Stimulated activated CD4-positive, alpha-beta T cell treated with anti-CD3 and anti-CD28 coated beads, Interleukin-1b, Interleukin-23, amount 100 ng/mL, for 24 hours (primary cell): ENCODE data around the gene QRSL1.
"Not testable (repeated sequence)": the region's sequence is repeated elsewhere in the genome, so short reads cannot be mapped to it uniquely, and the experiment has no call there.

Experiments used
- DNase-seq, 4 experiments: peaks; one replicate each; pipeline ENCODE4 v3.0.0-alpha.2; 2020; ENCODE audit warnings: low read depth in 4 of 4, low spot score in 1 of 4

QRSL1 gene

DNA sequence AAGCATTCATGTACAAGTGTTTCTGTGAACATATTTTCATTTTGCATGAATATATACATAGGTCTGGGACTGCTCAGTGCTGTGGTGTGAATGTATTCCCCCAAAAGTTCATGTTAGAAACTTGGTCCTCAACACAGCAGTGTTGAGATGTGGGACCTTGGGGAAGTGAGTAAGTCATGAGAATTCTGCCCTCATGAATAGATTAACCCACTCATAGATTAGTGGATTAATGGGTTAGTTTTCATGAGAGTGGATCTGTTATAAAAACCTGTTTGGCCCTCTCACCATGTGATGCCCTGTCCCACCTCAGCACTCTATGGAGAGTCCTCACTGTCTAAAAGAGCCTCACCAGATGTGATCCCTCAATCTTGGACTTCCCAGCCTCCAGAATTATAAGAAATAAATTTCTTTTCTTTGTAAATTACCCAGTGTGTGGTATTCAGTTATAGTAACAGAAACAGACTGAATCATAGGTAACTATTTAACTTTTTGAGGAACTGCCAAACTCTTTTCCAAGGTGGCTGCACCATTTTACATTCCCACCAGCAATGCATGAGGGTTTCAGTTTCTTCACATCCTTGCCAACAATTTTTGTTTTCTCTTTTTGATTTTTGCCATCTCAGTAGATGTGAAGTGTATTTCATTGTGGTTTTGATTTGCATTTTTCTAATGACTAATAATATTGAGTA lies 45.3 kb downstream of the QRSL1 start:
- DNase-seq = no peak

- DNase-seq = no peak
Observed at GRCh38 chr6:106677282-106677681, 47.9 kb downstream of the QRSL1 start.

DNA sequence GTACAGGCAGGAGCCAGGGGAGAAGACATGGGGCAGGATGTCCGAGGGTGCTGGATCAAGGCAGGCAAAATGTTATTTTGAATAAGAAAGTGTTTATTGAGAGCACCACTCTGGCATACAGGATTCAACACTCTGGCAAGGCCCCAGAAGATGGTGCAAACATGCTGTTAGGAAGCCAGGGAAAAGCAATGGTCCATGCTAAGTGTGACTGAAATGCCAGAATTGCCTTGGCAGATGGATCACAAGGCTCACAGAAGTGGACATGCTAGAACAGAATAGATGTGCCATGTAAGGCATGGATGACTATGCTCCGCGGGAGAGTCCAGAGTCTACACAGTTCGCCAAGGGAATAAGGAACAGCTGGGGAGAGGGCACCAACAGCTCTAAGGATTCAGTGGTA lies 54.6 kb downstream of the QRSL1 start:
- no peak for DNase-seq

DNA sequence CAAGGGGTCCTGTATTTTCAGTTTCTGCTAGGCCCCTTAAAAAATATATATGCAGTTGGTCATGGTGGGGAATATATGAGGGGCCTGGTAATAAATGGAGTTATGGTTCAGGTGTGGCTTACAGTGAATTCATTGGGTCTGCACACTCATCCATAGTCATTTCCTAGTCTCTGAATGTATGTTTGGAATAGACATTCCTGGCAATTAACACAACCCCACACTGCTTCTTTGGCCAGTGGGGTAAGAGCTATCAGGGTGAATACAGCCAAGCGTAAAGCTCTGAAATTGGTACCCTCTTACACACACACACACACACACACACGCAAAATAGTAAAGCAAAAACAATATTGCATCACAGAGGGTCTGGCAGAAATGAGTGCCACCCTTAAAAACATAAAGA lies 56.5 kb downstream of the QRSL1 start:
- DNase-seq = no peak

- no peak for DNase-seq
Observed at GRCh38 chr6:106688177-106688951, 59.0 kb downstream of the QRSL1 start.

- DNase-seq = no peak
Observed at GRCh38 chr6:106692112-106692818, 62.9 kb downstream of the QRSL1 start.

DNA sequence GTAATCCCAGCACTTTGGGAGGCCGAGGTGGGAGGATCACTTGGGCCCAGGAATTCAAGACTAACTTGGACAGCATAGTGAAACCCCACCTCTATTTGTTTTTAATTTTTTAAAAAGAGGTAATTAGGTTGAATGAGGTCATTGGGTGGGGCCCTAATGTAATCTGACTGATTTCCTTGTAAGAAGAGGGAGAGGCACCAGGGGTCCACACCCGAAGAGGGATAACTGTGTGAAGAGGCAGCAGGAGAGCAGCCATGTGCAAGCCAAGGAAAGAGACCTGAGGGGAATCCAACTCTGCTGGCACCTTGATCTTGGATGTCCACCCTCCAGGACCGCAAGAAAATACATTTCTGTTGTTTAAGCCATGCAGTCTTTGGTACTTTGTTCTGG lies 63.4 kb downstream of the QRSL1 start:
- no peak for DNase-seq

- no peak for DNase-seq
Observed at GRCh38 chr6:106693418-106693817, 64.0 kb downstream of the QRSL1 start.

DNA sequence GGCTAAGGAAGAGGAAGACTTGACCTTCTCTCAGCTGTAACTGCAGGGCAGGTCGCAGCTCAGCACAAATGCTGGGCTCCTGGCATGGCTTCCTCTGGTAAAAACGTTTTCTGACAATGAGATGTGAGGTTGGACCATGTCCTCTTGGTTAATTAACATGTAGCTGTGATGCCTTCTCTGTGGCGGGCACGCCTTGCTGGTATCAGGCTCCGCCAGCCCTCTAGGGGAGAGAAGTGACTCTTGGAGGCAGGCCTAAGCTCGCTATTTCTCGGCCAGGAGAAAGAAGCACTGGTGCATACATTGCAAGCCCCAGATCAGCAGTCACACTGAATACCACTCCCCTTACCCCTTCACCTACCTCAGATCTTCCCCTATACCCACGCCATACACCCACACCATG lies 65.0 kb downstream of the QRSL1 start:
- DNase-seq = no peak

DNA sequence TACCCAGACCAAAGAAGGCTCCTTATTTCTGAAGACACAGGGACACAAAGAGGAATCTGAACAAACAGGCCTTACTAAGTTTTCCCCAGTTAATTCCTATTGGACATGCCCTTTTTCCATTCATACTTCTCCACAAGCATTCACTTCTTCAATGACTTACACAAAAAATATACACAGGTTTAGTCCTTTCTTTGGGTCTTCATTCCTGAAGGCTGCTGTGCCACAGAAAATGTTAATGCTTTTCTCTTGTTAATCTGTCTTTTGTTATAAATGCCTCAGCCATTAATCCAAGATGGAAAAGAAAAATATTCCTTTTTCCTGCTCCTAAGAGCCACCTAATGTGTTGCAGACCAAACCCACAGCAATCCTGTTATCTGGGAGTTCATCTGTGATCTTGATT lies 71.2 kb downstream of the QRSL1 start:
- no peak for DNase-seq

- DNase-seq = not testable (repeated sequence)
Observed at GRCh38 chr6:106701201-106701600, 71.8 kb downstream of the QRSL1 start.

DNA sequence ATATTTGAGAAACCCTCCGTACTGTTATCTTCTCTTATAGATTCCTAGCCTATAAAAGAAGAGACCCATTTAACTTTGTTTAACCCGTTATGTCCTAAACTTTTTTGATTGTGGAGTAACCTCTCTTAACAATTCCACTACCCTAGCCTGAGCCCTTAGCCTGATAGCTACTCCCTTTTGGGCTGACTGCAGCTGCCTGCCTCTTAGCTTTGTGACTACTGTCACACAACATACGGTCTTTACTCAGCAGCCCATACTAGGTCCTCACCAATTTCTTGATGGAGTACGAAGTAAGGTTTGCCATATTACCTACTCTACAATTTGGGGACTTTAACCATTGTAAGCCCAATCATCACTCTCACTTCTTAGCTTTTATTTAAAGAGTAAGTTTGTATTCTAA lies 72.7 kb downstream of the QRSL1 start:
- DNase-seq = no peak

DNA sequence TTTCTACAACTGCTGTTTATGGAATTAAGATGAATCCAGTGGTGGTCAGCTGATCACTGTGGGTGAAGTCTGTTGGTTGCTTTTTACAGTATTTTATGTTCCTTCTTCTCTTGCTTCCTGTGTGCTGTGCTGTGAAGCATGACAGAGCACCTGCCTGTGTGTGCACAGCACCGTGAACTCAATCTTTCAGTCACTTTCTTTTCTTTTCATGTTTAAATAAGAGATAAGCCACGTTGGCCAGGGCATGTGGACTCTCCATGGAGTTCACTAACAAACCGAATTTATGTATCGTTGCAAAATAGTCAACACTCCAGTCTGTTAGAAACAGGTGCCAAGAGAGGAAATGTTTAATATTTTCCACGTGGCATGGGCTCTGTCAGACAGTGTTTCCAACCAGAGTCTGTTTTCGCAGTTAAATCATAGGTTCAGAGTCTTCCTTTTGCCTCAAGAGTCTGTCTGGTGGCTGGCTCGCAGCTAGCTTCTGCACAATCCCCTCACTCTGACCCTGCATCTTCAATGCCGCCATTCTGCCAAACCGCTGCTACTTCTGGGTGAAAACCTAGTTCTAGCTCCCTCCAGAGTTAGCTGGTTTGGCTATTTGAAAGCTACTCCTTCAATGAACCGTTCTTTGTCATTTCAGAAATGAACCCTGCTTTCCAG lies 73.2 kb downstream of the QRSL1 start:
- DNase-seq = no peak

DNA sequence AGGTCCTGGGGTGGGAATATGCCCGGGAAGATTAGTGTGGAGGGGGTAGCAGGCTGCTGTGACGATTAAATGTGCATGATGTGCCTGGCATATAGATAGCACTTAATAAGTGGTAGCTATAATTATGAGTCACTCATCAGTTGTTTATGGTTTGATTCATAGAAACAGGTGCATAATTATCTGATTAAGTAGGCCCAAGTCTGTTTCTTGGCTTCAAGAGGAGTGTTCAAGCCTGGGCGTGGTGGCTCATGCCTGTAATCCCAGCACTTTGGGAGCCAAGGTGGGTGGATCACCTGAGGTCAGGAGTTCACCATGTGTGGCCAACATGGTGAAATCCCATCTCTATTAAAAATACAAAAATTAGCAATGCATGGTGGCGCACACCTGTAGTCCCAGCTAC lies 74.9 kb downstream of the QRSL1 start:
- no peak for DNase-seq

DNA sequence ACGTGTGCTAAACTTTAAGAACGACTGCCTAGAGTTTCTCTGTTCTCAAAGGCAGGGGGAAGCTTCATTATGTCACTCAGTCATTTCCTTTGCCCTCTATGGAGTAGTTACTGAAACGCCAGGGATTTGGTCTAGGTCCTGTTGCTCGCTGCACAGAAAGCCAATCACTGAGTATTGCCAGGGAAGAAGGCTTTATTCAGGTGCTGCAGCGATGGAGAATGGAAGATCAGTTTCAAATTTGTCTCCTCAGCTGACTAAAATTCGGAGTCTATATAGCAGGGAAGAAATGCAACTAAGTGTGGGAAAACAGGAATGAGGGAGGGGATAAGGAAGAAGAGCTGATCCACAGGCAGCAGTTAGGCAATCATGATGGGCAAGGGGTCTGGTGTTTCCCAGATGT lies 75.8 kb downstream of the QRSL1 start:
- DNase-seq = no peak

DNA sequence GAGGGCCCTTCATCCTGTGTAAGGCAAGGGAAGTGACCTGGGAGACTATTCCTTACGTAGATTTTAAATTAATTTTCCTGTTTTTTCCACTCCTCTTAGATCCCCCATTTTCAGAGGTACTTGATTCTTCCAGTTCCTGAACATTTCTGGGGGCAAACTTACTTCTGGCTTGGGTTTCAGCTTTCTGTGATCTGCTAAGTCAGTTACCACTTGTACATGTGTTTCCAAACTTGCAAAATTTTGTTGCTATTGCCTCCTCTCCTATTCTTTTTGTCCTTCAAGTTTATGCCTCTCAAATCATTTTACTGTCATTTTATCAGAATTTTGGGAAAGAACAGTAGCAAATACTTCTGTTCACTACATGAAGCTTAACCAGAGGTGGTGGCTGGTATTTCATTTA lies 81.2 kb downstream of the QRSL1 start:
- no peak for DNase-seq

GRCh38 chr6:106714281-106714680 lies 84.9 kb downstream of the QRSL1 start:
- DNase-seq = no peak

GRCh38 chr6:106715922-106716321 lies 86.5 kb downstream of the QRSL1 start:
- no peak for DNase-seq

GRCh38 chr6:106716966-106717365 lies 87.6 kb downstream of the QRSL1 start:
- no peak for DNase-seq
